GM12801 (cell line): ENCODE results near the gene CTCFL.

Source experiments
- CTCF ChIP-seq: IDR thresholded peaks from one replicate; pipeline ENCODE4 v1.5.1; 2011; ENCODE audit warnings: control low read depth; ENCODE audit not compliant: insufficient read length; ENCODE audit errors: extremely low read depth

CTCFL gene

GRCh38 chr20:57459897-57460296 is 65.0 kb downstream of the CTCFL start:
- TF ChIP-seq CTCF, result no peak

GRCh38 chr20:57459278-57459677 is 65.7 kb downstream of the CTCFL start:
- TF ChIP-seq CTCF, result no peak

- no peak for TF ChIP-seq CTCF
Observed at GRCh38 chr20:57458400-57459160, 66.4 kb downstream of the CTCFL start.

- no peak for TF ChIP-seq CTCF
Observed at GRCh38 chr20:57457243-57458095, 67.5 kb downstream of the CTCFL start.

GRCh38 chr20:57456116-57456515 is 68.8 kb downstream of the CTCFL start:
- no peak for TF ChIP-seq CTCF

- TF ChIP-seq CTCF, result no peak
Observed at GRCh38 chr20:57455386-57455785, 69.6 kb downstream of the CTCFL start.

- TF ChIP-seq CTCF, result no peak
Observed at GRCh38 chr20:57451795-57452661, 72.9 kb downstream of the CTCFL start.
